ENCODE results near the gene SNX20.

Gene SNX20

GRCh38 chr16:50705436-50706110 is 24.5 kb upstream of the SNX20 start:
- DNase-seq (ENCODE audit: low read depth in 1 of 2, low spot score in 1 of 2): no peak

GRCh38 chr16:50704245-50704644 is 23.1 kb upstream of the SNX20 start:
- no peak for DNase-seq (ENCODE audit: low read depth in 1 of 2, low spot score in 1 of 2)

- DNase-seq (ENCODE audit: low read depth in 1 of 2, low spot score in 1 of 2): no peak
These were observed 21.6 kb upstream of the SNX20 start for GRCh38 chr16:50702725-50703124.

GRCh38 chr16:50699326-50700159 is 18.4 kb upstream of the SNX20 start:
- DNase-seq (ENCODE audit: low read depth in 1 of 2, low spot score in 1 of 2): peak; percentile 45 to 75

GRCh38 chr16:50697881-50698767 is 17.0 kb upstream of the SNX20 start:
- peak; percentile 42 for DNase-seq (ENCODE audit: low read depth in 1 of 2, low spot score in 1 of 2)

- DNase-seq (ENCODE audit: low read depth in 1 of 2, low spot score in 1 of 2): no peak
These were observed 16.3 kb upstream of the SNX20 start for GRCh38 chr16:50697421-50697715.

GRCh38 chr16:50696575-50697420 is 15.7 kb upstream of the SNX20 start:
- no peak for DNase-seq (ENCODE audit: low read depth in 1 of 2, low spot score in 1 of 2)

- no peak for DNase-seq (ENCODE audit: low read depth in 1 of 2, low spot score in 1 of 2)
These were observed 15.0 kb upstream of the SNX20 start for GRCh38 chr16:50696126-50696525.

- DNase-seq (ENCODE audit: low read depth in 1 of 2, low spot score in 1 of 2): no peak
These were observed 14.2 kb upstream of the SNX20 start for GRCh38 chr16:50695017-50696000.

GRCh38 chr16:50694206-50694605 is 13.1 kb upstream of the SNX20 start:
- no peak for DNase-seq (ENCODE audit: low read depth in 1 of 2, low spot score in 1 of 2)

GRCh38 chr16:50692999-50693781 is 12.1 kb upstream of the SNX20 start, which contains the start of gene NOD2:
NOD2 (plus strand) TSS chr16:50693606; CDS start chr16:50699496, 5,890 bp downstream.
- no peak for DNase-seq (ENCODE audit: low read depth in 1 of 2, low spot score in 1 of 2)

GRCh38 chr16:50692644-50692998 is 11.5 kb upstream of the SNX20 start:
- no peak for DNase-seq (ENCODE audit: low read depth in 1 of 2, low spot score in 1 of 2)

- DNase-seq (ENCODE audit: low read depth in 1 of 2, low spot score in 1 of 2): no peak
These were observed 9.1 kb upstream of the SNX20 start for GRCh38 chr16:50690177-50690576.

- DNase-seq (ENCODE audit: low read depth in 1 of 2, low spot score in 1 of 2): no peak
These were observed 7.8 kb upstream of the SNX20 start for GRCh38 chr16:50688867-50689266.

GRCh38 chr16:50688083-50688482 is 7.0 kb upstream of the SNX20 start:
- DNase-seq (ENCODE audit: low read depth in 1 of 2, low spot score in 1 of 2): no peak

GRCh38 chr16:50685462-50686063 is 4.5 kb upstream of the SNX20 start:
- DNase-seq (ENCODE audit: low read depth in 1 of 2, low spot score in 1 of 2): no peak

- peak in 1 of 2 donors; percentile 63 for DNase-seq (ENCODE audit: low read depth in 1 of 2, low spot score in 1 of 2)
These were observed 3.8 kb upstream of the SNX20 start for GRCh38 chr16:50684823-50685461.
